Activated CD4-positive, alpha-beta T cell treated with anti-CD3 and anti-CD28 coated beads for 1 hour (primary cell): ENCODE measurements around the gene PRICKLE2.

Experiments used
- DNase-seq: peaks from one replicate; pipeline ENCODE4 v3.0.0-alpha.2; 2020

Gene PRICKLE2

GRCh38 chr3:64224826-64225610, at the start of gene PRICKLE2:
Gene PRICKLE2, minus strand, starts transcription at chr3:64225466. Its CDS starts 26,539 bp downstream, at chr3:64198927.
- no peak for DNase-seq

- DNase-seq: no peak
These were observed 47.6 kb upstream of the PRICKLE2 start for GRCh38 chr3:64272842-64273241.

DNA sequence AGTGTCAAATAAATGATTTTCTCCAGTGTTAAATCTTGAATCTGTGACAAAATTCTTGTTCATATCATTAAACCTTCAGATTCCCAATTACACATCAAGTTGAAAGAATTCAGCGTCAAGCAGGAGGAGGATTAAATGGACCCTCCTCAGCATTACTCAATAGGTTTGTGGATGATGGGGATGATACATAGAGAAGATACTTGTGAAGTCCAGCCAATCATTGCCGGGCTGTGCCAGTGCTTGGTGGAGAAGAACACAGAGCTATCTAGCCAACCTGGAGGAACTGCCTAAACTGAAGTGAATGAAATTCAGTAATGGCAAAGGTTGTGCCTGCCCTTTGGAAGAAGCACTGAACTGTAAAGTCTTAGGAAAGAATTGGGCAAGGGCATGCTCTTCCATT, 47.0 kb upstream of the PRICKLE2 start:
- DNase-seq: no peak

DNA sequence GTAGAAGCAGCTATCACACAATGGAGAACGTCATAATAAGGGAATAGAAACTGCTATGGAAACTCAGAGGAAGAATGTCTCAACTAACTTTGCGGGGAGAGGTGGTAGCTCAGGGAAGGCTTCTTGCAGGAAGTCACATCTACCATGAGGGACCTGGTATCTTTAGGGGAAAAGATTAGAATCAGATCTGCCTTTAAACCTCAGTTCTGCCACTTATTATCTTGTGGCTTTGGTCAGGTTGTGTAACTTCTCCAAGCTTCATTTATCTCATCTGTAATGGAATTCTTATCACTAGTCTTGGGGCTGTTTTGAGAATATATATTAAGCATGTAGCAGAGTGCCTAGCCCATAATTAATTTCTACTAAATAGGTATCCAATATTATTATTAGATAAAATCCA, 46.4 kb upstream of the PRICKLE2 start:
- no peak for DNase-seq

DNA sequence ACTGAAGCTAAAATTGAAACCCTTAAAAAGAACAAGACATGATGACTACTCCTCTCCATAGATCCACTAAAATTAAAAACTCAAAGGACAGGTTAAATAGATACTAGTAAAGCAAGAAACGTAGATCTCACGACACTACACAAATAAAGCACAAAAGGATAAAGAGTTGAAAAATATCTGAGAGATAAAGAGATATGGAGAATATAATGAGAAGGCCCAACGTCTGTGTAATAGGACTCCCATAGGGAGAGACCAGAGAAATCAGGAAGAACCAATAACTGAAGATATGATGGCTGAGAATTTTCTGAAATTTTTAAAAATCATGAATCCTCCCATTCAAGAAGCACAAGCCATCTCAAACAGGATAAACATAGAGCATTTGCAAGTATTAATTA, 45.6 kb upstream of the PRICKLE2 start:
- DNase-seq: no peak

DNA sequence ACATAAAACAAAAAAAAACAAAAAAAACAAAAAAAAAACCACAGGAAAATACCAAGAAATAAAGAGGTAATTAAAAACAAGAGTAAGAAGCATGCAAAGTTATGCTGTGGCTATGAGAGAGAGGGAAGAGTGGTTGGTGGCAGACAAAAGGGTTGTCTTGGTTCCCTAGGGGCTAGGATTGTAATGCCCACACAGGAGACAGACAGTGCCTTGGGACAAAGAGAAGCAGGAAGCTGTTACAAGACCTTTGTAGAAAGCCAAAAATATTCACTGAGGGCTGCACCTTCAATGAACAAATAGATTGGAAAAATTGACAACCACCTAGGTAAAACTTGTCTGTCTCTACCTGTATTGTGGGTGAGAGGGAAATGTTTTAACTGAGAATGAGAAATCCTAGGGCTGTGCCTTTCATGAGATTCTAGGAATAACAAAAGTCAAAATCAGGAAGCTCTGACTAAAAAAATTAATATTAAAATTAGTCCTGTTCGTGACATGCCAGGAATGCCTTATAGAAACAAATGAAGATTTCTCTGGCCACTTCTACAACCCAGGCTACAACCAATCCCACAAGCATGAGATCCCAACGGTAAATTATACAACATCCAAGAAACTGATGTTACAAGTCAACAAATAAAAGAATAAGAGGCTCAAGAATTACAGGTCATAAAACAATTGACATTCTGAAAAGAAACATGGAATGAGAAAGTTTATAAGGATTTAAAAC, 45.0 kb upstream of the PRICKLE2 start:
- DNase-seq: no peak

DNA sequence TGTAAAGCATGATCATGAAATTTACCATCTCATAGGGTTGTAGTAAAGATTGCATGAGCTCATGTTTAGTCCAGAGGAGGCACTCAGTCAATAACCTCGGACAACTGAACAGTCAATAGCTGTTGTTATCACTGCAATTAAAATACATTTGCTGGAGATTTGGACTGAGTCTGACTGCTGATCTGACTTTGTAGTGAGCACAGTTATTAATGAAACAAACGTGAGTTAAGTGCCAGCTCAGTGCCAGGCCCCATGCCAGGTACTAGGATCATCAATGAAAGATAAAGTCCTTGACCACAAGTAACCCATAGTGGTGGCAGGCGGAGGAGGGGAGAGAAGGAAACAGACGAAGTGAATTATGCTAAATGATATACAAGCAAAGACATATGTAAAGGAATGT, 43.7 kb upstream of the PRICKLE2 start:
- no peak for DNase-seq

DNA sequence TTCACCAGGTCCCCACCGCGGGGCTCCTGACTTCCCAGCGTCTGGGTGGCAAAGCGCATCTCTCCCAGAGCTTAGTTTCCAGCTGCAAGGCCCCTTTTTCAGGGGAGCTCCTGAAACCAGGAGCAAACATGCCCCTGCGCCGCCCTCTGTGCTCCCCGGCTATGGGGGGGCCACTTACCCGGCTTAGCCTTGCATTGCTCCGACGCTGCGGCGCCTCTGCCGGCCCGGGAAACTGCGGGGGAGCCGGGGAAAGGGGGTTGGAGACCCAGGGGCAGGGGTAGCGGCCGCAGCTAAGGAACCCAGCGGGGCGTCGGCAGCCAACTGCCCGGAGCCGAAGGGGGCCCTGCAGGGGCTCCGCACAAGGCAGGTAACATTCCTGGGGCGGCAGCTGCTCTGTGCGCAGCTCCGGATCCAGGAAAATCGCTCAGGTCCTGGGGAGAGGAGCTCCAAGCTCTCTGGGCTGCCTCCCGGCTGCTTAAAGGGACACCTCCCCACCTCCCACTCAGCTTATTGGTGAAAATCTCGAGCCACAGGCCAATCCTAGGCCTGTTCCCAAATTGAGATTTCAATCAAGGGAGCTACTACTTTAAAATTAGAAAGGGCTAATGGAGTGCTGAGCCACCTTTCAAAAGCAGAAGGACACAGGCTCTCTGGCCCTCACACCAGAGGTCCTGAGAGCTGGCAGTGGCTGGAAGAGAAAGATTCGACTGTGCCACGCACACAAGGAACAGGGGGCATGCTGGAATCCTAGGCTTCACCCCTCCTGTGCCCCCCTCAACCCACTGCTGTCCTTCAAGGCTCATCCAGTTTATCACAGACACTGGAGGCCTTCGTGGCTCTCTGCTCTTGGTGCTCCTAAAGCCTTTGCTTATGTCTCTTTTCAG, 42.7 kb upstream of the PRICKLE2 start:
- DNase-seq: no peak

GRCh38 chr3:64266983-64267382, 41.7 kb upstream of the PRICKLE2 start:
- no peak for DNase-seq

DNA sequence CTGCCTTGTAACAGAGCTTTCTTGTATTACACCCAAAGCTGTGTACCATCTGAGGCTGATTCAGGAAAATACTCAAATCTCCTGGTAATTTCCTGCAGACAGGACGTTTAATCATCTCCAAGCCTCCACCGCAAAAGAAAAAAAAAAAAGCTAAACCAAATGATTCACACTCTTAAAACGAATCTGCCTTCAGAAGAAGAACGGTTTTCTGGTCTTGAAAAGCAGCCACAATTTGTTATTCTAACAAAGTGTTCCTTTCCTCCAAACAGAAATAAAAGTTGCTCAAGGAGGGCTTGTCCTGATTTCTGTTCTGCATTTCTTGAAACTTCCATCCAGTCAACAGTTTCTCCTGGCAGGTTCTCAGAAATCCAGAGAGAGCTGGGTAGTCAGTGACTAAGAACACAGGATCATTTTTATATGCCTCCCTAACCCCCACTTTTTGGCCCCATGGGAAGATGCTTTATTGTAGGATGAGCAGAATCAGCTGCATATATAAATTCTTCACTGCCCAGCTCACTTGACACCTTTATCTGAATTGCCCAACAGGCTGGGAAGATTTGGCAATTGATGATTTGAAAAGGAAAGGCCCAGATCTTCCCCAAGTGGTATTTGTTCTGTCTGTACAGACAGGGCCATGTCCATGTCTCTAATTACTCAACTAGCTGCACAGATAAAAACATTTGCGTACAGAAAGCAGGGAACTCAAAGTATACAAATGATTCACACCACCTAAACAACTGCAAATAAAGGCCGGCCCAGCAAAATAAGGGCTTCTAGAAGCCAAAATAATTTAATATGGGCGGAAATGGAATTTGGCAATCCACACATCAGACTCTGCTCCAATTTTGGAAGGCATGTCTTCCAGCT, 41.0 kb upstream of the PRICKLE2 start:
- no peak for DNase-seq

GRCh38 chr3:64265646-64266045, 40.4 kb upstream of the PRICKLE2 start:
- DNase-seq: no peak

GRCh38 chr3:64264501-64265109, 39.3 kb upstream of the PRICKLE2 start:
- no peak for DNase-seq

DNA sequence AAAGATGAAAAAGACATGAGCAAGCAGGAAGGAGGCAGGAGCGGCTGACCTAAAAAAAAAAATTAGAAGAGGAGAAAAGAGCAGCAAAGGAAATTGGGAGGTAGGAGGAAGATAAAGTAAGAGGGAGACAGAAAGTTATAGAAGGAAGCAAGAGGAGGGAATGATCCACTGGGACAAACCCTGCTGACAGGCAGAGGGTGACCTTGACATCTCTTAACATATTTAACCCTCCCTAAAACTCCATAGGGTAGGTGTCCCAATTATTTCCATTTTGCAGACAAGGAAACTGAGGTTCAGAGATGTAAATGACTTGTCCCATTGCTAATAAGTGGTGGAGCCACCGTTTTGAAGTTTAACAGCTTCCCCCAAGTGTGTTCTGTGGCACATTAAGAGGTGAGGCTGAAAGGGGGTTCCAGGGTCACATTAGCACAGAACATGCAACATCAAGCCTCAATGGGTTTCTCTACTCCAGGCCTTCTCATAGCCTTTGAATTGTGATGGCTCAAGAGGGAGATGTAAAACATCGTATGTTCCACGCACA, 37.4 kb upstream of the PRICKLE2 start:
- no peak for DNase-seq

DNA sequence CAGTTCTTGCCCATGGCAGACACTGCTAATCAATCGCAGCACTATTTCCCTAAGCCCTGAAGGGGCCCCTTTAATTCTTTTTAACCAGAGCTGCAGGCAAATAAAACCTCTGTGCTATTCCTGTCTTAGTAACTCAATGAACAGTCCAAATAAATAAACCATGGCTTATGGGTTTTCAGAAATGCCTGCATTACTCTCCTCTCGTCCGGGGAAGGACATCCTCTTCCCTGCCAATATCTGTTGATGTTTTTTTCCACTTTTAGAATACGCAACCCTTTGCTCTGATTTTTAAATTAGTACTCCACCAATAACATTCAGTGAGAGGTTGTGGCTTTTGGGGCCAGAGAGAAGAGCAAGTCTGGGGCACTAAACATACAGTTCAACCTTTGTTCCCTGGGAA, 35.2 kb upstream of the PRICKLE2 start:
- DNase-seq: no peak

DNA sequence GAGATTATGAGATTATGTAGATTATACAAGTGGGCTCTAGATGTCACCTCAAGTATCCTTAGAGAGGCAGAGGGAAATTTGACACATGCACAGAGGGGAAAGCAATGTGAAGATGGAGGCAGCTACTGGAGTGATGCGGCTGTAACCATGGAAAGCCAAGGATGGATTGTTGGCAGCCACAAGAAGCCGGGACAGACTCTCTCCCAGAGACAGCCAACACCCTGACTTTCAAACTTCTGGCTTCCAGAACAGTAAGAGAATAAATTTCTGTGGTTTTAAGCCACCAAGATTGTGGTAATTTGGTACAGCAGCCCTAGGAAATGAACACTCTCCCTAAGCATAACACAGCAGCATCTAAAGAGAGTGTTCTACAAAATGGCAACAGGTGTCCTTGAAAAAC, 34.4 kb upstream of the PRICKLE2 start:
- no peak for DNase-seq

- DNase-seq: no peak
These were observed 32.0 kb upstream of the PRICKLE2 start for GRCh38 chr3:64257100-64257755.

DNA sequence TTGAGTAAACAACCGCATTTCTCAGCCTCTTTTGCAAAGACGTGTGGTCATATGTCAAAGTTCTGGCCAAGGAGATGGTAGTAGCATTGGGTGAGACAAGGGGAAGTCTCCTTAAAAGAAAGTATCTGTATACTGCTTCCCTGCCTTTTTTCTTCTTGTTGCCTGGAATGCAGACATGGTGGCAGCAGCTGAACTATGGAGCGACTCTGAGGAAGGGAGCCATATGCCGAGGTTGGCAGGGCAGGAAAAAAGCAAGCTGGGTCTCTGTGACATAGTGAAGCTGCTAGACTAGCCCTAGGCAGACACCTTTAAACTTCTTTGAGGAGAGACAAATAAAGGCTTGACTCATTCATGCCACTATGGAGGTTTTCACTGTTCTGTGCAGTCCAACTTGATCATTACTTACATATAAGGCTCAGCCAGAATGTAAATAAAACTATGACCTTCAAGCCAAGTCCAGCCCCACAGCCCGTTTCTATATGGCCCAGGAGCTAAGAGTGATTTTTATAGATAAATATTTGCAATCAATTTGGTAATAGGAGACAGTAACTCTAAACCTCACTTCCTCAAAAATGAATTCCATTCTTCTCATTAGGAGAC, 30.6 kb upstream of the PRICKLE2 start:
- DNase-seq: no peak

DNA sequence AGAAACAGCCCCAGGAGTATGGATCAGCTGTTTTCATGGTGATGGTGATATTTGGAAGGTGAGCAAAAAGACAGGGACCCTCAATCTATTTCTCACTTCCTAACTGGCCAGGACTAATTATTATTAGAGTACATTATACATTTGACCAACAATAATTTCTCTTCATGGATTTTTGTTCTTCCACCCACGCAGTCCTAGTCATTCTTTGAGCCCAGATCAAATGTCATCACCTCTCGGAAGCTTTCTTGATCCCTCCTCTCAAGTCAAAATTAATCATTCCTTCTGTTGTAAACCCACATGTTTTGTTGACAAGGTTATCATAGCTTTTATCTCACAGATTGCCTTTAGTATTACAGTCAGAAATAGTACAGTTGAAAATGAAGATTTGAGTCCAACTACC, 29.2 kb upstream of the PRICKLE2 start:
- no peak for DNase-seq

DNA sequence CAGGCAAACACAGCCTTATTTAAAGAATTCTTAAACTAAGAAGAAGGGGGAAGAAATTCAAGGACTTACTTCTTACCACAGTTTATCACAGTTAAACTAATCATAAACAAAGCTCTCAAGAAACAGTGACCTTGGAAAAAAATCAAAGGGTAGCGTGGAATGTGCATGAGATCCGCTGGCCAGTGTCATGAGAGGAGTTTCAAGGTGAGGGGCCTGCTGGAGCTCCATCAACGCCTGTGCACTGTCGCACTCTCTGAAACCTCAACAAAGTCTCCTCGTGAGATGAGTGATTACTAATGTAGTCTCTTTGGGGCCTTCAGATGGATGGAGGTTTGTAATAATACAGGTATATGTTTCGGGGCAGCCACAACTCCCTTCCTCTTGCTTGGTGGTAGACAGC, 28.4 kb upstream of the PRICKLE2 start:
- no peak for DNase-seq

DNA sequence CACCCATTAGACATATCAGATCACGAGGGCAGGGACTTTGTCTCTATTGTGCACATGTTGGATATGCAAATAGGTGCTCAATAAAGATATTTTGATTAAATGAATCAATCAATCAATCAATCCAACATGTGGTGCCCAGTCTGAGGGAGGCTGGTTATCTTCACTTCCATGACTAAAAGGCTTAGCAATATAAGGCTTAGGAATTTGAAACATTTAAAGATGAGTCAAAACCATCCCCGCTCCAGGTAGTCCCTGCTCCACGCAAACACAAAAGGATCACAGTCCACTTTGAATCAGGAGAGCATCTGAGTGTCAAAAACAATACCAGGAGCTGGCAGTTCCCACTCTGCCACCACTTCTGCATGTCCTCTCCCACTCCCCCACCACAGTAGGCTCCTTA, 25.8 kb upstream of the PRICKLE2 start:
- no peak for DNase-seq
